Activated CD8-positive, alpha-beta memory T cell treated with anti-CD3 and anti-CD28 coated beads for 4 hours (primary cell): ENCODE measurements around the gene NFKBIB.

Source experiments
- DNase-seq, 2 donors: peaks; one replicate each; pipeline ENCODE4 v3.0.0-alpha.2; 2020; ENCODE audit warnings: low read depth in 2 of 2

Gene NFKBIB

GRCh38 chr19:38958301-38958700 is 58.5 kb downstream of the NFKBIB start:
- no peak for DNase-seq
